OCI-LY7 (cell line): ENCODE results near the gene FAM174B. TPM values are rescaled to one million over a fixed set of nuclear protein-coding genes. Genes with fewer than 3 reads are reported as not detected.

Experiments used
- BruUV-seq: library from RNA; stranded (reverse); fragments of 400-500 nt; replicated peaks from 2 replicates; lab custom pipeline; 2021; lab: Mats Ljungman, UMichigan
- CTCF ChIA-PET: fragments of 300-600 bp; sonication (Branson Sonifier 250); formaldehyde crosslinking; loops from one replicate; lab custom pipeline; 2022; ENCODE audit warnings: antibody characterized with exemption; ENCODE audit not compliant: unreplicated experiment; lab: Charles Lee
- POLR2A ChIA-PET: fragments of 300-600 bp; sonication (Branson Sonifier 250); formaldehyde crosslinking; loops from one replicate; lab custom pipeline; 2022; ENCODE audit warnings: antibody characterized with exemption; lab: Charles Lee
- DNase-seq: peaks from one replicate; pipeline ENCODE4 v3.0.0-alpha.2; 2015; ENCODE audit warnings: low spot score
- H2AFZ ChIP-seq: fragments of 200-600 bp; sonication (generic), shearing (Covaris generic); 2 replicates; pipeline ENCODE4 v1.6.1; 2014; ENCODE audit warnings: mild to moderate bottlenecking, antibody characterized with exemption, low read length, moderate library complexity
- H3K27ac ChIP-seq: fragments of 200-600 bp; sonication (generic); 2 replicates; pipeline ENCODE4 v1.5.1; 2014; ENCODE audit warnings: mixed run types, low read depth, mild to moderate bottlenecking, moderate library complexity, low read length, inconsistent platforms; ENCODE audit not compliant: poor library complexity, severe bottlenecking
- H3K36me3 ChIP-seq: fragments of 200-600 bp; sonication (generic); 2 replicates; pipeline ENCODE4 v1.6.1; 2014; ENCODE audit warnings: mild to moderate bottlenecking, antibody characterized with exemption, low read length, moderate library complexity, mixed read lengths; ENCODE audit not compliant: insufficient read depth
- H3K4me1 ChIP-seq: fragments of 200-600 bp; sonication (generic); 2 replicates; pipeline ENCODE4 v1.5.1; 2014; ENCODE audit warnings: mild to moderate bottlenecking, low read length; ENCODE audit not compliant: insufficient read depth, poor library complexity, severe bottlenecking
- H3K4me2 ChIP-seq: fragments of 200-600 bp; sonication (generic); 2 replicates; pipeline ENCODE4 v1.6.1; 2014; ENCODE audit warnings: mild to moderate bottlenecking, low read length
- H3K4me3 ChIP-seq: fragments of 200-600 bp; sonication (generic); 2 replicates; pipeline ENCODE4 v1.5.1; 2014; ENCODE audit warnings: mild to moderate bottlenecking, low read depth, low read length; ENCODE audit not compliant: poor library complexity, severe bottlenecking
- H3K79me2 ChIP-seq: fragments of 200-600 bp; sonication (generic); 2 replicates; pipeline ENCODE4 v1.6.1; 2016; ENCODE audit warnings: low read depth, mild to moderate bottlenecking, low read length, moderate library complexity, mixed read lengths; ENCODE audit not compliant: insufficient read depth
- H3K9me2 ChIP-seq: fragments of 200-600 bp; sonication (generic); 2 replicates; pipeline ENCODE4 v1.6.1; 2016; ENCODE audit warnings: mild to moderate bottlenecking, low read length, mixed read lengths; ENCODE audit not compliant: insufficient read depth
- H3K9me3 ChIP-seq: fragments of 200-600 bp; sonication (generic); 2 replicates; pipeline ENCODE4 v1.6.1; 2014; ENCODE audit warnings: mild to moderate bottlenecking, mixed run types, low read length, mixed read lengths
- H4K20me1 ChIP-seq: fragments of 200-600 bp; sonication (generic); 2 replicates; pipeline ENCODE4 v1.6.1; 2014; ENCODE audit warnings: mild to moderate bottlenecking, antibody characterized with exemption, low read length, moderate library complexity, mixed read lengths; ENCODE audit not compliant: insufficient read depth
- CTCF ChIP-seq: fragments of 200-600 bp; sonication (generic); conservative IDR thresholded peaks from 2 replicates; pipeline ENCODE4 v1.5.1; 2014; ENCODE audit warnings: mild to moderate bottlenecking, antibody characterized with exemption, low read length, moderate library complexity, mixed read lengths
- EZH2phosphoT487 ChIP-seq: fragments of 200-600 bp; sonication (generic); IDR thresholded peaks from 2 replicates; pipeline ENCODE4 v1.6.1; 2018; ENCODE audit warnings: low read depth, borderline replicate concordance, mild to moderate bottlenecking, mixed run types, antibody characterized with exemption, low read length, moderate library complexity, mixed read lengths
- intact Hi-C: fragments of 100-400 bp; cut with micrococcal nuclease; formaldehyde crosslinking; loops from one replicate; pipeline ENCODE4 v1.10.0; 2022; ENCODE audit not compliant: unreplicated experiment
- total RNA-seq, 2 experiments: library from RNA; depleted of rRNA in 1 of 2; stranded (reverse); fragments of >200 nt in 1 of 2; shearing (Covaris generic) in 1 of 2; gene quantifications; 2 replicates each; pipeline ENCODE4 v1.2.3, GENCODE V29; 2014 to 2022

The FAM174B gene
- total RNA-seq, 2 experiments from 2014 or later: 1.3 to 24.4 TPM

GRCh38 chr15:92621972-92622533 lies 33.5 kb downstream of the FAM174B start:
- DNase-seq: no peak
- Histone ChIP-seq H4K20me1 (no peaks in the 10 kb centered on the region), H3K9me3 (no peaks in the 10 kb centered on the region), H3K4me1 (no peaks in the 10 kb centered on the region), H3K27ac (no peak overlapping the region), H3K36me3 (no peaks in the 10 kb centered on the region), H3K9me2 (no peaks in the 10 kb centered on the region), H3K4me2 (no peak overlapping the region), H2AFZ (no peak overlapping the region), H3K79me2 (no peaks in the 10 kb centered on the region), H3K4me3 (no peak overlapping the region)
- POLR2A ChIA-PET: no interaction called here
- no TSS peak for BruUV-seq
- intact Hi-C loops: no loop called here
- TF ChIP-seq EZH2phosphoT487: no peak
- no peak for TF ChIP-seq CTCF
- CTCF ChIA-PET: no interaction called here

- Histone ChIP-seq H2AFZ (no peak overlapping the region), H3K9me3 (no peaks in the 10 kb centered on the region), H3K4me3 (no peak overlapping the region), H3K4me1 (no peaks in the 10 kb centered on the region), H4K20me1 (no peaks in the 10 kb centered on the region), H3K79me2 (no peaks in the 10 kb centered on the region), H3K4me2 (no peak overlapping the region), H3K9me2 (no peaks in the 10 kb centered on the region), H3K36me3 (no peaks in the 10 kb centered on the region), H3K27ac (no peak overlapping the region)
- DNase-seq: no peak
- ChIA-PET POLR2A (interaction anchor here (0.6 to 0.7 kb wide), 2 partner anchors 91 to 1858 kb away, joined by 3 to 7 read pairs; no protein-coding TSS in a partner anchor), CTCF (no interaction called here)
- BruUV-seq: no TSS peak
- no peak for TF ChIP-seq CTCF
- TF ChIP-seq EZH2phosphoT487: no peak
- intact Hi-C loops: no loop called here
Observed at GRCh38 chr15:92620991-92621390, 34.6 kb downstream of the FAM174B start.
